ENCODE data around the gene CLDN25.

DNA sequence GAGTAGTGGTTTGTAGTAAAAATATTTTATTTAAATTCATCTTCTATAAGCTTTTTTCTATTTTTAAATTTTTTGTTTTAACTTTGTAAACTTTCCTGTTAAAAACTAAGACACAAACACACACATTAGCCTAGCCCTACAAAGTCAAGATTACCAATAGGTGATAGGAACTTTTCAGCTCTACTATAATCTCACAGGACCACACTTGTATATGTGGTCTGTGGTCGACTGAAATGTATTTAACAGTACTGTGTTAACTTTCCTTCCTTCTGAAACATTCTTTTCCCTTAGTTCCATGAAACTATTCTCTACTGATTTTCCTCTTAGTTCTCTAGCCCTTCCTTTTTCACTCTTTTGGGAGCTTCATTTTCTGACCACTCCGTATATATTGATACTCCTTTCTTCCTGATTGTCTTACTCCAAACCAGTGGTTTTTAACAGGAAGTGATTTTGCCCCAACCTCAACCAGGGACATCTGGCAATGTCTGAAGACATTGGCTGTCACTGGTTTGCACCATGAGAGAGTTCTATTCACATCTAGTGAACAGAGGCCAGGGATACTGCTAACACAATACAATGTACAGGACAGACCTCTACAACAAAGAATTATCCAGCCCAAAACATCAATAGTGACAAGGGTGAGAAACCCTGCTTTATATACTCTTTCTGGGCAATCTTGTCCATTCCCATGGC lies 14.9 kb upstream of the CLDN25 start:
- no peak for TF ChIP-seq POLR2A (IDR thresholded peaks at IDR 0.05; ENCODE audit: low read length)
- no peak for TF ChIP-seq GATA1 (IDR thresholded peaks at IDR 0.05; ENCODE audit: low read depth, low read length)

Measured in erythroblast (primary cell).